PC-9 (cell line): Measurements from ENCODE around the gene FALEC.

Experiments
- EZH2 ChIP-seq: fragments of 200-600 bp; sonication (generic); IDR thresholded peaks from 2 replicates; pipeline ENCODE4 v1.8.0; 2017; ENCODE audit warnings: antibody characterized with exemption, low read depth
- TF ChIP-seq, protein P1 (sequence below): fragments of 200-600 bp; sonication (generic); conservative IDR thresholded peaks from 2 replicates; pipeline ENCODE4 v1.6.1; 2017; ENCODE audit warnings: mixed run types, antibody characterized with exemption, mild to moderate bottlenecking, moderate library complexity

DNA sequence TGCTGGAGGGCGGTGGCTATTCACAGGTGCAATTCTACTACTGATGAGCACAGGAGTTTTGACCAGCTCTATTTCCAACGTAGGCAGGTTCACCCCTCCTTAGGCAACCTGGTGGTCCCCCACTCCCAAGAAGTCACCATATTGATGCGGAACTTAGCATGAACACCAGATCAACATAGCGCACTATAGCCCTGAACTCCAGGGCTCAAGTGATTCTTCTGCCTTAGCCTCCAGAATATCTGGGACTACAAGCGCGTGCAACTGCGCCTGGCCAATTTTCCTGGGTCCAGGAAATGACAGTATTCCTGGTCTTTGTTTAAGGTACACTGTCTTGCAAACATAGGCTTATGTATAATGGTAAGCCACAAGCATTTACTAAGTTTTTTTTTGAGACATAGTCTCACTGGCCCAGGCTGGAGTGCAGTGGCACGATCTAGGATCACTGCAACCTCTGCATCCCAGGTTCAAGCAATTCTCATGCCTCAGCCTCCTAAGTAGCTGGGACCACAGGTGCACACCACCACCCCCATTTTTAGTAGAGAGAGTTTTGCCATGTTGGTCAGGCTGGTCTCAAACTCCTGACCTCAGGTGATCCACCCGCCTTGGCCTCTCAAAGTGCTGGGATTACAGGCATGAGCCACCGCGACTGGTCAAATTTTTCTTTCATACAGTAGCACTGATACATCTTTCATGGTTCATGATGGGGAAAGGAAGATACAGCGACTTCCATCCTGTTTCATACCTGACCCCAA lies 51.2 kb downstream of the FALEC start:
- TF ChIP-seq, protein P1, sequence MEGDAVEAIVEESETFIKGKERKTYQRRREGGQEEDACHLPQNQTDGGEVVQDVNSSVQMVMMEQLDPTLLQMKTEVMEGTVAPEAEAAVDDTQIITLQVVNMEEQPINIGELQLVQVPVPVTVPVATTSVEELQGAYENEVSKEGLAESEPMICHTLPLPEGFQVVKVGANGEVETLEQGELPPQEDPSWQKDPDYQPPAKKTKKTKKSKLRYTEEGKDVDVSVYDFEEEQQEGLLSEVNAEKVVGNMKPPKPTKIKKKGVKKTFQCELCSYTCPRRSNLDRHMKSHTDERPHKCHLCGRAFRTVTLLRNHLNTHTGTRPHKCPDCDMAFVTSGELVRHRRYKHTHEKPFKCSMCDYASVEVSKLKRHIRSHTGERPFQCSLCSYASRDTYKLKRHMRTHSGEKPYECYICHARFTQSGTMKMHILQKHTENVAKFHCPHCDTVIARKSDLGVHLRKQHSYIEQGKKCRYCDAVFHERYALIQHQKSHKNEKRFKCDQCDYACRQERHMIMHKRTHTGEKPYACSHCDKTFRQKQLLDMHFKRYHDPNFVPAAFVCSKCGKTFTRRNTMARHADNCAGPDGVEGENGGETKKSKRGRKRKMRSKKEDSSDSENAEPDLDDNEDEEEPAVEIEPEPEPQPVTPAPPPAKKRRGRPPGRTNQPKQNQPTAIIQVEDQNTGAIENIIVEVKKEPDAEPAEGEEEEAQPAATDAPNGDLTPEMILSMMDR = no peak
- TF ChIP-seq EZH2 = no peak
